ENCODE measurements around the gene UBE2J2.

GRCh38 chr1:1302951-1303509, 29.4 kb upstream of the UBE2J2 start:
- TF ChIP-seq EZH2 (IDR thresholded peaks at IDR 0.05; ENCODE audit: borderline replicate concordance, insufficient read depth, low read length, poor library complexity, severe bottlenecking) (no peak), SMC3 (conservative IDR thresholded peaks at IDR 0.05; ENCODE audit: poor library complexity) (no peak), RAD21 (conservative IDR thresholded peaks at IDR 0.05) (no peak), EP300 (conservative IDR thresholded peaks at IDR 0.05; ENCODE audit: poor library complexity, severe bottlenecking) (no peak), TAF1 (IDR thresholded peaks at IDR 0.05; ENCODE audit: low read depth) (no peak), REST (IDR thresholded peaks at IDR 0.05; ENCODE audit: borderline replicate concordance) (no peak), POLR2AphosphoS5 (IDR thresholded peaks at IDR 0.05) (no peak), MXI1 (conservative IDR thresholded peaks at IDR 0.05; ENCODE audit: poor library complexity, severe bottlenecking) (no peak)
- TF ChIP-seq, protein P1, sequence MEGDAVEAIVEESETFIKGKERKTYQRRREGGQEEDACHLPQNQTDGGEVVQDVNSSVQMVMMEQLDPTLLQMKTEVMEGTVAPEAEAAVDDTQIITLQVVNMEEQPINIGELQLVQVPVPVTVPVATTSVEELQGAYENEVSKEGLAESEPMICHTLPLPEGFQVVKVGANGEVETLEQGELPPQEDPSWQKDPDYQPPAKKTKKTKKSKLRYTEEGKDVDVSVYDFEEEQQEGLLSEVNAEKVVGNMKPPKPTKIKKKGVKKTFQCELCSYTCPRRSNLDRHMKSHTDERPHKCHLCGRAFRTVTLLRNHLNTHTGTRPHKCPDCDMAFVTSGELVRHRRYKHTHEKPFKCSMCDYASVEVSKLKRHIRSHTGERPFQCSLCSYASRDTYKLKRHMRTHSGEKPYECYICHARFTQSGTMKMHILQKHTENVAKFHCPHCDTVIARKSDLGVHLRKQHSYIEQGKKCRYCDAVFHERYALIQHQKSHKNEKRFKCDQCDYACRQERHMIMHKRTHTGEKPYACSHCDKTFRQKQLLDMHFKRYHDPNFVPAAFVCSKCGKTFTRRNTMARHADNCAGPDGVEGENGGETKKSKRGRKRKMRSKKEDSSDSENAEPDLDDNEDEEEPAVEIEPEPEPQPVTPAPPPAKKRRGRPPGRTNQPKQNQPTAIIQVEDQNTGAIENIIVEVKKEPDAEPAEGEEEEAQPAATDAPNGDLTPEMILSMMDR (IDR thresholded peaks at IDR 0.05; ENCODE audit: poor library complexity, severe bottlenecking), result no peak

Measured in neural cell (in vitro differentiated cells).